Liver (tissue), 9 donors: ENCODE measurements around the gene SUGCT. TPM values are rescaled to one million over a fixed set of nuclear protein-coding genes. Genes with fewer than 3 reads are reported as not detected.

Experiments used
- DNase-seq: peaks from one replicate; pipeline ENCODE4 v3.0.0-alpha.2; 2017; ENCODE audit warnings: low spot score
- H3K27ac ChIP-seq, 2 donors: one replicate each; pipeline ENCODE4 v1.7.0; 2013; ENCODE audit warnings: inconsistent platforms in 2 of 2, low read length in 2 of 2, control low read depth in 1 of 2, low read depth in 1 of 2, mild to moderate bottlenecking in 1 of 2
- H3K27me3 ChIP-seq, 4 donors: one replicate each; pipeline versions ENCODE4 v1.6.1 to v1.7.0; 2013; ENCODE audit warnings: low read length in 3 of 4, inconsistent platforms in 1 of 4, mild to moderate bottlenecking in 1 of 4, moderate library complexity in 1 of 4; ENCODE audit not compliant: control insufficient read depth in 4 of 4, insufficient read depth in 4 of 4
- H3K36me3 ChIP-seq, 4 donors: one replicate each; pipeline versions ENCODE4 v1.6.1 to v1.7.0; 2013; ENCODE audit warnings: low read length in 3 of 4, mild to moderate bottlenecking in 3 of 4, low read depth in 1 of 4, moderate library complexity in 1 of 4; ENCODE audit not compliant: control insufficient read depth in 4 of 4, insufficient read depth in 3 of 4
- H3K4me1 ChIP-seq, 4 donors: one replicate each; pipeline versions ENCODE4 v1.6.1 to v1.7.0; 2013; ENCODE audit warnings: low read length in 3 of 4, mild to moderate bottlenecking in 3 of 4, moderate library complexity in 1 of 4; ENCODE audit not compliant: control insufficient read depth in 4 of 4, insufficient read depth in 4 of 4
- H3K4me3 ChIP-seq, 3 donors: one replicate each; pipeline versions ENCODE4 v1.6.1 to v1.7.0; 2013; ENCODE audit warnings: low read length in 3 of 3, control low read depth in 1 of 3, low read depth in 1 of 3, mild to moderate bottlenecking in 1 of 3
- H3K9ac ChIP-seq, 2 donors: one replicate each; pipeline ENCODE4 v1.7.0; 2013; ENCODE audit warnings: low read length in 2 of 2, mild to moderate bottlenecking in 2 of 2, moderate library complexity in 2 of 2, control low read depth in 1 of 2, low read depth in 1 of 2
- H3K9me3 ChIP-seq, 4 donors: one replicate each; pipeline versions ENCODE4 v1.6.1 to v1.7.0; 2013; ENCODE audit warnings: low read length in 3 of 4; ENCODE audit not compliant: control insufficient read depth in 4 of 4
- EGR1 ChIP-seq, 2 donors: IDR thresholded peaks; 2 replicates each; pipeline ENCODE4 v1.6.1; 2016 to 2018; ENCODE audit warnings: antibody characterized with exemption in 2 of 2, low read depth in 2 of 2
- FOXA1 ChIP-seq: IDR thresholded peaks from 2 replicates; pipeline ENCODE4 v1.6.1; 2016; ENCODE audit warnings: antibody characterized with exemption
- FOXA2 ChIP-seq: IDR thresholded peaks from 2 replicates; pipeline ENCODE4 v1.6.1; 2016; ENCODE audit warnings: antibody characterized with exemption
- GABPA ChIP-seq, 2 donors: IDR thresholded peaks in 1 of 2; conservative IDR thresholded peaks in 1 of 2; 2 replicates each; pipeline ENCODE4 v1.6.1; 2016; ENCODE audit warnings: antibody characterized with exemption in 2 of 2, mild to moderate bottlenecking in 1 of 2, moderate library complexity in 1 of 2
- HNF4A ChIP-seq, 2 donors: conservative IDR thresholded peaks; 2 replicates each; pipeline ENCODE4 v1.6.1; 2016; ENCODE audit warnings: antibody characterized with exemption in 2 of 2, mild to moderate bottlenecking in 2 of 2
- HNF4G ChIP-seq: IDR thresholded peaks from 2 replicates; pipeline ENCODE4 v1.6.1; 2016; ENCODE audit warnings: antibody characterized with exemption
- JUND ChIP-seq, 2 donors: IDR thresholded peaks; 2 replicates each; pipeline ENCODE4 v1.6.1; 2016; ENCODE audit warnings: antibody characterized with exemption in 2 of 2
- NR2F2 ChIP-seq: IDR thresholded peaks from 2 replicates; pipeline ENCODE4 v1.6.1; 2016; ENCODE audit warnings: antibody characterized with exemption
- RAD21 ChIP-seq, 2 donors: IDR thresholded peaks; 2 replicates each; pipeline ENCODE4 v1.6.1; 2016; ENCODE audit warnings: antibody characterized with exemption in 2 of 2, mild to moderate bottlenecking in 2 of 2
- REST ChIP-seq: IDR thresholded peaks from 2 replicates; pipeline ENCODE4 v1.6.1; 2016; ENCODE audit warnings: antibody characterized with exemption, mild to moderate bottlenecking
- RXRA ChIP-seq, 2 donors: IDR thresholded peaks; 2 replicates each; pipeline ENCODE4 v1.6.1; 2017 to 2018; ENCODE audit warnings: antibody characterized with exemption in 2 of 2, mild to moderate bottlenecking in 1 of 2
- SP1 ChIP-seq: IDR thresholded peaks from 2 replicates; pipeline ENCODE4 v1.6.1; 2018; ENCODE audit warnings: antibody characterized with exemption, mild to moderate bottlenecking
- TAF1 ChIP-seq: conservative IDR thresholded peaks from 2 replicates; pipeline ENCODE4 v1.6.1; 2016; ENCODE audit warnings: antibody characterized with exemption, mild to moderate bottlenecking
- YY1 ChIP-seq: IDR thresholded peaks from 2 replicates; pipeline ENCODE4 v1.6.1; 2016; ENCODE audit warnings: antibody characterized with exemption, mild to moderate bottlenecking
- ZBTB33 ChIP-seq: IDR thresholded peaks from 2 replicates; pipeline ENCODE4 v1.6.1; 2016; ENCODE audit warnings: antibody characterized with exemption
- WGBS: extraction: QIAGEN DNeasy Blood & Tissue Kit; methylation state at CpG from one replicate; pipeline ENCODE4 v1.1.7; 2013; 5-methylcytosine and 5-hydroxymethylcytosine counted together
- polyA plus RNA-seq, 2 donors: library from polyadenylated mRNA; stranded (reverse) in 1 of 2; unstranded in 1 of 2; fragments of 200-250 nt in 1 of 2; fragments of >200 nt in 1 of 2; fragmentation: Nextera tagmentation in 1 of 2; extraction: Ambion mirVana in 1 of 2; gene quantifications; one replicate each; pipeline versions ENCODE4 v1.2.1 to v1.2.3, GENCODE V29; 2013 to 2015
- total RNA-seq, 2 donors: library from RNA; depleted of rRNA; stranded (reverse); fragments of >200 nt; gene quantifications; one replicate each; pipeline ENCODE4 v1.2.3, GENCODE V29; 2014
- TF ChIP-seq, protein P1 (sequence below): IDR thresholded peaks from 2 replicates; pipeline ENCODE4 v1.6.1; 2016; ENCODE audit warnings: antibody characterized with exemption
- donor health status: healthy.
- donor health status: healthy.
- donor health status: healthy.
- donor health status: healthy.
- donor health status: healthy.

The SUGCT gene
- total and polyA plus RNA-seq, 4 donors, result 6.2 to 11.9 (median 9.9) TPM

DNA sequence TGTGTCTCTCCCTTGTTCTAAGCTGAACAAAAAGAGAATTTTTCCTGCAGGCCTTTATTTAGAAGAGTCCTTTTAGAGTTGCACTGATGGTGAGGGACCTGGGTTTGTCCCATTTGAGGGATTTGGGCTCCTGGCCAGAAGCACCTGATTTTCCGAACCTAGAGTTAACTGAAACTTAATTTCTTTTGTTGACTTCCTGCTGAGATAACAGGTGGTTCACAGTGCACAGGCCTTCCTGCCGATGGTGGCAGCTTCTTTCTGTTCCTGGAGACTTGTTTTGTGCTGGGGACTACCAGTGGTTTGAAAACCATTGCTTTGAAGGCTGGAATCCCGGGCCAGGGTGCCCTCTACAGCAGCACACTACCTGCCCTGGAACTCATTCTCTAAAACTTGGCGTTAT lies 99.2 kb downstream of the SUGCT start:
- no peak for TF ChIP-seq SP1
- TF ChIP-seq JUND (IDR thresholded peaks at IDR 0.05), result peak in 1 of 2 donors; percentile 15

DNA sequence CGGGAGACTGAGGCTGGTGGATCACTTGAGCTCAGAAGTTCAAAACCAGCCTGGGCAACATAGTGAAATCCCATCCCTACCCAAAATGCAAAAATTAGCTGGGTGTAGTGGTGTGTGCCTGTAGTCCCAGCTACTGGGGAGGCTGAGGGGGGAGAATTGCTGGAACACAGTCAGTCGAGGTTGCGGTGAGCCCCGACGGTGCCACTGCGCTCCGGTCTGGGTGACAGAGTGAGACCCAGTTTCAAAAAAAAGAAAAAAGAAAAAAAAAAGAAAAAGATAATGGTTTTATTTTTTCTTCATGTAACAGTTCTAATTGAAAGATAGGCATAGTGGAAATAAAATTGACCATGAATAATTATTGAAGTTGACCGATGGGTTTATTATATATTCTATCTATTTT lies 99.9 kb downstream of the SUGCT start:
- no peak for DNase-seq

More for the DNA sequence above, 99.2 kb downstream of the SUGCT start:
- H3K9ac ChIP-seq, result peak overlapping the region in 1 of 2 donors; percentile 39
- no peaks in the 10 kb centered on the region for H3K27me3 ChIP-seq
- no peaks in the 10 kb centered on the region for H3K36me3 ChIP-seq
- DNase-seq, result no peak
- H3K4me1 ChIP-seq, result peaks cover 0 to 8% (median 2%) of the 10 kb centered on the region in 4 donors
- H3K4me3 ChIP-seq, result no peak overlapping the region
- H3K9me3 ChIP-seq, result no peaks in the 10 kb centered on the region
- WGBS, result 41% methylated on average over 4 of the region's 4 CpGs
- H3K27ac ChIP-seq, result no peak overlapping the region

More for the DNA sequence above, 99.9 kb downstream of the SUGCT start:
- no peak overlapping the region for H3K4me3 ChIP-seq
- no peaks in the 10 kb centered on the region for H3K27me3 ChIP-seq
- TF ChIP-seq HNF4G (no peak), ZBTB33 (no peak), SP1 (no peak), HNF4A (conservative IDR thresholded peaks at IDR 0.05) (no peak), TAF1 (no peak), REST (no peak), FOXA1 (no peak), FOXA2 (no peak), RAD21 (IDR thresholded peaks at IDR 0.05) (no peak), GABPA (IDR thresholded peaks at IDR 0.05 in 1 of 2, conservative IDR thresholded peaks at IDR 0.05 in 1 of 2) (no peak), YY1 (no peak), NR2F2 (no peak), RXRA (IDR thresholded peaks at IDR 0.05) (no peak), JUND (IDR thresholded peaks at IDR 0.05) (no peak), EGR1 (IDR thresholded peaks at IDR 0.05; ENCODE audit: low read depth in 2 of 2) (no peak)
- TF ChIP-seq, protein P1, sequence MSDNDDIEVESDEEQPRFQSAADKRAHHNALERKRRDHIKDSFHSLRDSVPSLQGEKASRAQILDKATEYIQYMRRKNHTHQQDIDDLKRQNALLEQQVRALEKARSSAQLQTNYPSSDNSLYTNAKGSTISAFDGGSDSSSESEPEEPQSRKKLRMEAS, result no peak
- no peak overlapping the region for H3K27ac ChIP-seq
- no peak overlapping the region for H3K9ac ChIP-seq
- H3K4me1 ChIP-seq, result peaks cover 0 to 8% (median 2%) of the 10 kb centered on the region in 4 donors
- no peaks in the 10 kb centered on the region for H3K9me3 ChIP-seq
- 95% methylated on average over 8 of the region's 8 CpGs for WGBS
- H3K36me3 ChIP-seq, result no peaks in the 10 kb centered on the region
